GM10847 (cell line): ENCODE results near the gene ANKRD28.

ENCODE experiments used
- POLR2A ChIP-seq: IDR thresholded peaks from 2 replicates; pipeline ENCODE4 v1.6.1; 2011; ENCODE audit not compliant: insufficient read length; ENCODE audit errors: extremely low read depth

ANKRD28 gene

GRCh38 chr3:15708882-15709677 lies 88.7 kb downstream of the ANKRD28 start:
- no peak for TF ChIP-seq POLR2A

GRCh38 chr3:15707779-15708178 lies 90.0 kb downstream of the ANKRD28 start:
- TF ChIP-seq POLR2A: no peak

GRCh38 chr3:15703346-15703745 lies 94.4 kb downstream of the ANKRD28 start:
- TF ChIP-seq POLR2A: no peak

- no peak for TF ChIP-seq POLR2A
Measured at GRCh38 chr3:15694628-15695027, 103.2 kb downstream of the ANKRD28 start.

- TF ChIP-seq POLR2A: no peak
Measured at GRCh38 chr3:15693355-15693754, 104.4 kb downstream of the ANKRD28 start.

GRCh38 chr3:15690748-15691147 lies 107.0 kb downstream of the ANKRD28 start:
- TF ChIP-seq POLR2A: no peak

GRCh38 chr3:15690230-15690629 lies 107.5 kb downstream of the ANKRD28 start:
- no peak for TF ChIP-seq POLR2A

GRCh38 chr3:15685927-15686326 lies 111.9 kb downstream of the ANKRD28 start:
- TF ChIP-seq POLR2A: no peak

GRCh38 chr3:15683253-15683652 lies 114.5 kb downstream of the ANKRD28 start:
- TF ChIP-seq POLR2A: no peak

- no peak for TF ChIP-seq POLR2A
Measured at GRCh38 chr3:15682561-15683185, 115.1 kb downstream of the ANKRD28 start.

GRCh38 chr3:15681668-15682067 lies 116.1 kb downstream of the ANKRD28 start:
- no peak for TF ChIP-seq POLR2A

GRCh38 chr3:15679306-15679705 lies 118.5 kb downstream of the ANKRD28 start:
- TF ChIP-seq POLR2A: no peak

GRCh38 chr3:15676259-15676658 lies 121.5 kb downstream of the ANKRD28 start:
- no peak for TF ChIP-seq POLR2A

GRCh38 chr3:15673536-15673935 lies 124.2 kb downstream of the ANKRD28 start:
- no peak for TF ChIP-seq POLR2A

GRCh38 chr3:15667484-15667883 lies 130.3 kb downstream of the ANKRD28 start:
- TF ChIP-seq POLR2A: no peak

GRCh38 chr3:15666277-15666676 lies 131.5 kb downstream of the ANKRD28 start:
- no peak for TF ChIP-seq POLR2A
